ENCODE results near the gene BUB1.
"Not testable (repeated sequence)": the region's sequence is repeated elsewhere in the genome, so short reads cannot be mapped to it uniquely, and the experiment has no call there.

Gene BUB1

DNA sequence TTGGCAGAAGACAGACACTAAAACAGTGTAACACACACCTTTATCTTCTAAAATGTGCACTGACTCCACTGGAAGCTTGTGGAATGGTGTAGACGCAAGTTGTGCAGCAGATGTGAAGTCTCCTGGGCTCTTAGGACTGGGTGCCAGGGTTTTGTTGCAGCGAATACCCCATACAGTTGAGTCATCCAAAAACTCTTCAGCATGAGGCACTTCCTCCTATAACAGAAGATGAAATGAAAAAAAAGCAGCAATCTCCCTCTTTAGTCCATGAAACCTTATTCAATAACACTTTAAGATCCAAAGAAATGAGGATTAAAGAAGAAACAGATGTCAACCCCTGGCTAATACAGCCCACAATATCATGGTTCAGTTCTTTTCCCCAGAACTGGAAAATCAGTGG is 22.2 kb downstream of the BUB1 start:
- no peak for DNase-seq (ENCODE audit: low read depth in 2 of 2)

DNA sequence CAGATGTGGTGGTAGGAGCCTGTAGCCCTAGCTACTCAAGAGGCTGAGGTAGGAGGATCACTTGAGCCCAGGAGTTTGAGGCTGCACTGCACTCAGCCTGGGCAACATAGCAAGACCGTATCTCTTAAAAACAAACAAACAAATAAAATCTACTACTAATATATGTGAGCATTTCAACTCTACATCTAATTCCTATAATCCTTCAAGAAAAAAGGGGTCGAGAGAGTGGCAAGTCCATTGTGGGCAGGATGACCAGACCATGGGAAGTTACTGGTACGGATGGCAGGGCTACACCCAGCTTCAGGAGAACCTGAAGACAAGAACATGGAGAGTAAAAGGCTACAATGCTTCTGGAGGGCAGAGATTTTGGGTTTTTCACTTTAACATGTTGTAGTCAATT is 24.0 kb downstream of the BUB1 start:
- DNase-seq (ENCODE audit: low read depth in 2 of 2), result no peak

DNA sequence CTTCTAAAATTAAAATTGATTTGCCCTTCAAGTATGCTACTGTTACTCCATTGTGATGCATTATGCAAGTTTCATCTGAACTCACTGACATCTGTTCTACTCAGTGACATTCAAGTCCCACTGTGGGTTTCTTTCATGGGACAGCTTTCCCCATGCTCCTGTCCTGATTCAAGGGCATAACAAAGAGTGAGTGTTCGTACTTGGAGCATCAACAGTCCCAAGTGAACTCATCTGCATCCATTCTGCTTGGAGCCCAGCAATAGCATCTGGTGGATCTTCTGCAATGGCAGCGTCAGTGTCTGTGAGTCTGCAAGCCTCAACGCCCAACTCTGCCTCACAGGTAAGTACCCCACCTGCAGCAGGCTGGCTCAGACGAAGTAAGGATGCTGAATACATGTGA is 27.5 kb downstream of the BUB1 start:
- no peak for DNase-seq (ENCODE audit: low read depth in 2 of 2)

DNA sequence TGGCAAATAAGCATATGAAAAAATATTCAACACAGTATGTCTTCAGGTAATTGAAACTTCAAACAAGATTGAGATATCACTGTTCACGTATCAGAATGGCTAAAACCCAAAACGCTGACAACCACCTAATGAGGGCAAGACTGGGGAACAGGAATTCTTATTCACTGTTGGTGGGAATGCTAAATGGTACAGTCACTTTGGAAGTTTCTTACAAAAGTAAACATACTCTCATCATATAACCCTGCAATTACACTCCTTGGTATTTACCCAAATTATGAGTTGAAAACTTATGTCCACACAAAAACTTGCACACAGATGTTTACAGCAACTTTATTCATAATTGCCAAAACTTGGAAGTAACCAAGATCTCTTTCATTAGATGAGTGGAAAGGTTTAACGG is 30.1 kb downstream of the BUB1 start:
- DNase-seq (ENCODE audit: low read depth in 2 of 2), result no peak

DNA sequence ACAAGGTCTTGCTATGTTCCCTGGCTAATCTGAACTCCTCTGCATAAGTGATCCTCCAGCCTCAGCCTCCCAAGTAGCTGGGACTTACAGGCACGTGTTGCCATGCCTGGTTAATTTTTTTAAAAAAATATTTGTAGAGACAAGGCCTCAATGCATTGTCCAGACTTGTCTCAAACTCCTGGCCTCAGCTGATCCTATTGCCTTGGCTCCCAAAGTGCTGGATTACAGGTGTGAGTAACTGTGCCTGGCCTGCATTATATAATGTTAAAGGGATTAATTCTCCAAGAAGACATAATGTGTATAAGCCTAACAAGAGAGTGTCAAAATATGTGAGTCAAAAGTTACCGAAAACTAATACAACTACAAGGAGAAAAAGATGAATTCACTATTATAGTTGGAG is 32.2 kb downstream of the BUB1 start:
- no peak for DNase-seq (ENCODE audit: low read depth in 2 of 2)

DNA sequence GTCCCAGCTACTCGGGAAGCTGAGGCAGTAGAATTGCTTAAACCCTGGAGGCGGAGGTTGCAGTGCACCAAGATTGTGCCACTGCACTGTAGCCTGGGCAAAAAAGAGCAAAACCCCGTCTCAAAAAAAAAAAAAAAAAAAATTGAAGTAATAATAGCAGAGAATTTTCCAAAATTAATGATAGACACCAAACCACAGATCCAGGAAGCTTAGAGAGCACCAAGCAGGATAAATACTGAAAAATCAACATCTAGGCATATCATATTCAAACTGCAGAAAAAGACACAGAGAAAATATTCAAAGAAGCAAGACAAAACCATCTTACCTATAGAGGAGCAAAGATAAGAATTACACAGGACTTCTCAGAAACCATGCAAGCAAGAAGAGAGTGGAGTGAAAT is 33.5 kb downstream of the BUB1 start:
- no peak for DNase-seq (ENCODE audit: low read depth in 2 of 2)

DNA sequence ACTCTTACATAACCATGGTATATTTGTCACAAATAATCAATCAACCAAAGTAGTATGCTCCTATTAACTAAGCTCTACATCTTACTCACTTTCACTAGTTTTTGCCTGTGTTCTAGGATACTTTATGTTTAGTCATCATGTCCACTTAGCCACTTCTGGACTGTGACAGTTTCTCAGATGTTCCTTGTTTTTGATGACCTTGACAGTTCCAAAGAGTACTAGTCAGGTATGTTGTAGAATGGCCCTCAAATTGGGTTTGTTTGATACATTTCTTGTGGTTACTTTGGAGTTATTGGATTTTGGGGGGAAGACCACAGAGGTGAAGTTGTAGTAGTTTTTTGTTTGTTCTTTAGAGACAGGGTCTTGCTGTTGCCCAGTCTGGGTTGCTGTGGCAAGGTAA is 35.5 kb downstream of the BUB1 start:
- DNase-seq (ENCODE audit: low read depth in 2 of 2), result no peak

DNA sequence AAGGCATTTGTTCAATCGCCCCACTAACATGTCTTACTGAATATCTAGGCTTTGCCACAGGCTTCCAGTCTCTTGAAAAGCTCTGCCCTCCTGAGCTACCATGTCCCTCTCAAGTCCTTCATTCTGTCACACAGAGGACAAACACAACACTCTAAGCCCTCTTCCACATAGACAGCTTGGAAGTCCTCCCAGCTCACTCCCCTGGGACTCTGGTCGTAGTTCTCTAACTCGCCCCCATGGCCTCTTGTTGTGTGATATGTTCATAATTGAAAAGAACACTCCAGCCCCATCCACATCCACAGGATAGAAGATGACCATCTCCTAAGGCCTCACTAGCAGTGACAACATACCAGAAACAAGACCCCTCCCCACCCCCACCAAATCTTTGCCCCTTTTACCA is 37.9 kb downstream of the BUB1 start:
- no peak for DNase-seq (ENCODE audit: low read depth in 2 of 2)

DNA sequence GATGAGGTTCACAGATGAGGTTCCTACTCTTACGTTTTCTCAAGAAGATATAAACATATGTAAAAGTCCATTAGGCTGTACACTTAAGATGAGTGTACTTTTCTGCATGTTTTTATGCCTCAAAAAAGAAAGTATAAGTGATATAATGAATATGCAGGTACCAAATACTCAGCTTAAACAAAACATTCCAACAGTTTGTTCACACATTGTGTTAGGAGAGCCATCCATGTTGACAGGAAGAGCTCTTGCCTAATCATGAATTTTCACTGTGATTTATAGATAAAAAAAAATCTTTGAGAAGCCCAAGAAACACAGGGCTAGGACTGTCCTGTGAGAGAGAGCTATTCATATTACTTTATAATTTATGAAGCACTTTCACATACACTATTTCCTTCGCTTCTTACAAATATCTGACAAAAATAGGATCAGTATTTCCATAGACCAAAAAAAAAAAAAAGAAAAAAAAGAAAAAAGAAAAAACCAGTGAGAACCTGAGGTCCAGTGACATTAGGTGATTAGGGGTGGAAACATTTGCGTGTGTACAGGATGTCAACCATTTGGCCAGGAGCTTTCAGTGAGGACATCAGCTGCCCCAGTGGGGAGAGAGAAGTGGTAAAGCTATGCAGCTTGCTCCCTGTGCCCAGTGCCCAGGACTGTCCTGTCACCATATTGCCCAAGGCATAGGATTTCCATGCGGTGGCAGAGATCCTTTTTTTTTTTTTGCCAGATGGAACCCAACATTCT is 38.7 kb downstream of the BUB1 start:
- DNase-seq (ENCODE audit: low read depth in 2 of 2), result no peak

DNA sequence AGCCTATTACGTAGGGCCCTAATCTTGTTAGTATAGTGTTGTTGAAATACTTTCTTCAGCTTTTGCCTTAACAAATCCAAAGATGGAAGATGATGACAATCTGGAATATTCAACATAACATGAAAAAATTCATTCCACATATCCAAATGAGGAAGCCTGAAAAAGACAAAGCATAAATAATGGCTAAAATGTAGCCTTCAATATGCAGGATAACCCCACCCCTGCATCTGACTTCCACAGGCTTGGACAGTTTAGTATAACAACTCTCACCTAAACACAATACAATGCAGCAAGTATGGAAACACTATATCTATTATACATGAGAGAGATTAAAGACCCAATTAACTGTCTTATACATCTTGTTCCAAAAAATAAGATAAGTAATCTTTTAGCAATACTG is 39.9 kb downstream of the BUB1 start:
- no peak for DNase-seq (ENCODE audit: low read depth in 2 of 2)

DNA sequence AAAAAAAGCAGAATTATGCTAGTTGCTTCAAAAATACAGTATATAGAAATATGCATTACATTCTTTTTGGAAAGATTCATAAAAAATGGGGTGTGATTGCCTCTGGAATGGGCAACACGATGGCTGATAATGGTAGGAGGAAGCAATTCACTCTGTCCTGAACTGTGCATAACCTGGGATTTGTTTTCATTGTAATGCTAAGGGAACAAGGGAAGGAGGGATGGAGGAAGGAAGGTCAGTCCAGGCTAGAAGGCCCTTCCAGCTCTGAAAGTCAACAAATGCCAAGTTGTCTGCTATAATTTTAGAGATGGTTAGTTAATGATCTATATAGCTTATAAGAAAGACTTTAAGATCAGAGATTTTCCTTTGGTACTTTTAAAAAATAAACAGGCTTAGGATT is 40.8 kb downstream of the BUB1 start:
- DNase-seq (ENCODE audit: low read depth in 2 of 2), result no peak

DNA sequence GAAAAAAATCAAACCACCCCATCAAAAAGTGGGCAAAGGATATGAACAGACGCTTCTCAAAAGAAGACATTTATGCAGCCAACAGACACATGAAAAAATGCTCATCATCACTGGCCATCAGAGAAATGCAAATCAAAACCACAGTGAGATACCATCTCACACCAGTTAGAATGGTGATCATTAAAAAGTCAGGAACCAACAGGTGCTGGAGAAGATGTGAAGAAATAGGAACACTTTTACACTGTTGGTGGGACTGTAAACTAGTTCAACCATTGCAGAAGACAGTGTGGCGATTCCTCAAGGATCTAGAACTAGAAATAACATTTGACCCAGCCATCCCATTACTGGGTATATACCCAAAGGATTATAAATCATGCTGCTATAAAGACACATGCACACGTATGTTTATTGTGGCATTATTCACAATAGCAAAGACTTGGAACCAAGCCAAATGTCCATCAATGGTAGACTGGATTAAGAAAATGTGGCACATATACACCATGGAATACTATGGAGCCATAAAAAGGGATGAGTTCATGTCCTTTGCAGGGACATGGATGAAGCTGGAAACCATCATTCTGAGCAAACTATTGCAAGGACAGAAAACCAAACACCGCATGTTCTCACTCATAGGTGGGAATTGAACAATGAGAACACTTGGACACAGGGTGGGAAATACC is 41.8 kb downstream of the BUB1 start:
- DNase-seq (ENCODE audit: low read depth in 2 of 2), result not testable (repeated sequence)

DNA sequence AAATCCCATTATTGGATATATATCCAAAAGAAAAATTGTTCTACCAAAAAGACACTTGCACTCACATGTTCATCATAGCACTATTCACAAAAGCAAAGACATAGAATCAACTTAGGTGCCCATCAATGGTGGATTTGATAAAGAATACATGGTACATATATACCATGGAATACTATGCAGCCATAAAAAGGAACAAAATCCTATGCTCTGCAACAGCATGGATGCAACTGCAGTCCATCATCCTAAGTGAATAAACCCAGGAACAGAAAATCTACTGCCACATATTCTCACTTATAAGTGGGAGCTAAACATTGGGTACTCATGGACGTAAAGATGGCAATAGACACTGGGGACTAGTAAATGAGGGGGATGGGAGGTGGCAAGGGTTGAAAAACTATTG is 50.5 kb downstream of the BUB1 start:
- DNase-seq (ENCODE audit: low read depth in 2 of 2), result not testable (repeated sequence)

DNA sequence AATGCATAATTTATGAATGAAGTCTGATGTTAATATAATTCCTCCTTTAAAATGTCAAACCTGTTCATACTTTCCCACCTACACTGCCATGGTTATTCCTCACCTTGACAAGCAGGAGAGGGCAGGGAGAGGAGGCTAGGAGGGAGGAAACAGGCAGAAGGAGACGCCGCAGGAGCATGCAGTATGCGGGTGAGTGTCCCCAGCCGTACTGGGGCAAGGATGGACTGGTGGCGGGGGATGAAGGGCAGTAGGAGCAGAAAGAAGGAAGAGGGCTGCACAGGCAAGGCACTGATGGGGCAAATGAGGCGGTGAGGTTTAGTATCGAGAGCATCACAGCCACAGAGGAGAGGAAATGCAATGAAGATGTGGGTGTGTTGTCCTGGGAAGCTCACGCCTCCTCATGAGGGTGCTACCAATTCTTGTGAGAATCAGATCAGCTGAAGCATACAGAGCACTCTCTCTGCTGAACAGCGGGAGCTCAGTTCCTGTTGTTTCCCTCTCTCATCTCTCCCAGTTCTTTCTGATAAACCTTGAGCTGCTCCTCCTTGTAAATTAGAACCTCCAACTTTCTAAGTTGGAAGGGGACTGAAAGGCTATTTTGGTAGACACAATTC is 58.4 kb downstream of the BUB1 start:
- not testable (repeated sequence) for DNase-seq (ENCODE audit: low read depth in 2 of 2)

DNA sequence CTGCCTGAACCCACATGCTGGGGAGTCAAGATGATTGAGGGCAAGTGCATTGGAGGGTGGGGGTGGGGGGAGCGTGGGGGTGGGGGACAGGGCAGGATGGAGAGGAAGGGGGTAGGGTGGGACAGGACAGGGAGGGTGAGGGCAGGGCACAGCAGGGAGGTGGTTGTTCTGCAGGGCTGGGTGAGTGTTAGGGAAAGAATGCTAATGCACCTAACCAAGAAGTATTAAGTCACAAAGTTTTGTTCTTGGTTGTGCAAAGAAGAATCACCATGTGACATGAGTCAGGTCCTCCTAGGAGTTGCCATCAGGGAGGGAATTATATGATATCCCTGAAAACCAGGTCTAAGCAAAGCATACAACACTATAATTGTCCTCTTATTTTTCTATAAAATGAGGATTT is 63.9 kb downstream of the BUB1 start:
- not testable (repeated sequence) for DNase-seq (ENCODE audit: low read depth in 2 of 2)

DNA sequence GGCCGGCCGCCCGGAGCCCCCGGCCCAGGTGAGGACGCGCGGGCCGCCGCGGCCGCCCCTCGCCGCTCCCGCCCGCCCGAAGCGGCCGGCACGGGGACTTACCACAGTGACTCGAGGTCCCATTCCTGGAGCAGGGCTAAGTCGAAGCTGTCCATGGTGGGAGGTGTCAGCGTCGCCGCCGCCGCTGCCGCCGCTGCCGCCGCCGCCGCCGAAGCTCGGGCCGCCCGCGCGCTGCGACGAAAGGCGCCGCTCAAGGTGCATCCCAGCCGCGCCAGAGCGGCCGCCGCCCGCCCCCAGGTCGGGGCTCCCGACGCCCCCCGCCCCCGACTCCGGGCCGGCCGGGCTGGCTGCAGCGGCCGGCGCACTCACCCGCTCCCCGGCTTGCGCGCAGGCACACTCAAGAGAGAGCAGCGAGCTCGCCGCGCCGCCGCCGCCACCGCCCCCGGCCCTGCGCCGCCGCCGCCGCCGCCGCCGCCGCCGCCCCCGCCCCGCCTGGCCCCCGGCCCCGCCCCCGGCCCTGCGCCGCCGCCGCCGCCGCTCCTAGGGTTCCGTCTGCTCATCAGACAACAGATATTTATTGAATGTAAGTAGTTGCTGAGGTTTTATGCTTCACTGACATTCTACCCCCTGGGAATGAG is 67.1 kb downstream of the BUB1 start:
- peak in 1 of 2 donors; percentile 1 for DNase-seq (ENCODE audit: low read depth in 2 of 2)

DNA sequence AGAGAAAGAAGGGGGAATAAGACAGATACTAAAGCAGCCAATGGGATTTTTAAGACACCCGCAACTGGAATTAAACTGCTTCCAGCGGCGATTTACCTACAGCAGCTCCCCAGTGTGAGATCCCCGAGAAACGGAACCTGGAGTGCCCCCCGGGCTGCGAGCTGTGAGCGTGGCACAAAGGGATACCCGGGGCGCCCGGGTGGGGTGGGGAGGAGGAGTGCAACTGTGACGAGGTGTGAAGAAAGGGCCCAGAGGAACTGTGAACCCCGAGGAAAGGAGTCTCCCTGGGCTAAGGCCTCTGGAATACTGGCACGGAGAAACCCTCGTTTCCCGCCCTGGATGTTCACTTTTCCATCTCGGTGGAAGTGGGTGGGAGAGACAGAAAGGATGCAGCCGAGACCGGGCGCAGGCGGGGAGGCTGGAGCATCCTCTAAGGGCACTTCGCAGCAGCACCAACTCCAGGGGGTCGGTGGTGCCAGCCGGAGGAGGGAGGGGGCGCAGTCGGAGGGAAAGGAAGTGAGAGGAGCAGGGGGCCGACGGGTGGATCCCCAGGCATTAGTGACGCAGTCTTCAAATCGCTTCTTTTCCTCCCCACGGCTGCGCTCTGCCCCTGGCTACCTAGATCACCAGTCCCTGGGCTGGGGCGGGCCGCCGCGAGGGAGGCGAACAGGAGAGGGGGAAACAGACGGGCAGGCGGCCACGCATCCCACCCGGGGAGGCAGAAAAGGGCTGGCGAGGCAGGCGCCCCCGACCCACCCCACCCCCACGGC is 67.8 kb downstream of the BUB1 start:
- DNase-seq (ENCODE audit: low read depth in 2 of 2), result not testable (repeated sequence)

DNA sequence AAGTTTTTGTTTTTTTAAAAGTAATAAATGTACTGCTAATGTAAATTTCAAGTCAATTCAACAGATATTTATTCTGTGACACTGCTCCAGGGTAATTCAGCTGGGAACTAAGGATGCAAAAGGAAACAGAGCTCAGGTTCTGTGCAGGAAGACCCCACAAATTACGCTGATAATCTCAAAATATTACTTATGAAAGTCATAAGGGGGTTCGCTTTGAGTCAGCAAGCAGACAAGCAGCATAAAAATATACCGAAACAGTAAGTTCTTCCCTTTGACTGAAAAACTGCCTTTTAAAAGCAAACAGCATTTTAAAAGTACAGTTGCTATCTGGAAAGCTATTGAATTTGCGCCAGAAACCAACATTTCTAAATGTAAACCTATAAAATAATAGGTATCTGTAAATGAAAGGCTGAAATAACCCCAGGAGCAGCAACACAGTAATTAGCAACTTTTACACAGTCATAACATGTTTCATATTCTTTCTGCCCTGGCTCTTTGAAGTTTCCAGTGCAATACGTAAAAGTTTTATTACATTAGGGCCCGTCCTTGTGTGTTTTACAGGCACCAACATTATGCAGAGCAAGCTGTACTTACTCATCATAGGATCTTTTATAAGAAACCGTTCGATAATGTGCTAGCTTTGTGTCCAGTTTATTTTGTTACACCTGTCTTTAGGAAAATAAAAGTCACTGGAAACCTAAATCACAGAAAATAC is 68.9 kb downstream of the BUB1 start:
- DNase-seq (ENCODE audit: low read depth in 2 of 2), result not testable (repeated sequence)

DNA sequence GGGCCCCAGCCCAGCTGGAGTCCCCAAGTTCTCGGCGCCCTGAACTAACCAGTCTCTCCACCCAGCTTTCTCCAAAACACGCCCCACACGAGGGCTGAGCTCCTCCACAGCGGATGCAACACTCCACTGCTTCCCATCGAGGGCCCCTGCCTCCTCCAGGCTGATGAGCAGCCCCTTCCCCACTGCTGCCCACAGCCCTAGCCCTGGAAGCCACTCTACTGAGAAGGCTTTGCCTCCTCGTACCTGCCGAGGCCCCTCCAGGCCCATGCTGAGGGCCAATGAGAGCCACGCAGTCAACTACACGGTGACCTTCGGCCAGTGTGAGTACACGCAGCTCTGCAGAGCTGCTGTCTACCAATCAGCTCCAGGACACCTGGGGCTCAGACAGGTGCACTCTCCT is 72.8 kb downstream of the BUB1 start:
- DNase-seq (ENCODE audit: low read depth in 2 of 2), result not testable (repeated sequence)

DNA sequence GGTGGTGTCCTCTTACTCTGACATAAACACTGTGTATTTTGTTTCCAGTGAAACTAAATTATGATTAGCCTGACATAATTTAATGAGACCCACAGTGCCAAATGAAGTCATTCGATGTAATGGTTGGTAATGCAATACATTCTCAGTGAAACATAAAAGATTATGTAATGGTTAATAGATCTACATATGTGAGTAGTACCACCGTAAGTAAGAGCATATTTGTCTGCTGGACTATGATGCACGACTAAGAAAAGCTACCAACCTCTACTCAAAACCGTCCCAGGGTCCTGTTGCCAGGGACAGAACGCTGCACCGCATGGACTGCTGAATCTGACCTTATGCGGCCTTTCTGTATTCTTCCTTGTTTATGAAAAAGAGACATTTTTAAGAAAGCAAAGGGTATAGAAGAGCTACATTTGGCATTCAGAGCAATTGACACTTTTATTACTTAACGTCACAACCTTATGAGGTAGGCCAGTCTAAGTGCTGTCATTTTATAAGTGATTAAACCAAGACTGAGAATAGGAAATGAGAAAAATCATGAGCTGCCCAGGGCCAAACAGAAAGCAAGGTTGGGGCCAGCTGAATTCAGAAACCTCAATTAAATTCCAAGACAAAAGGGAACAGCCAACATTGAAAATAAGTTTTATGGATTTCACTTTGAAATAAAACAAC is 73.8 kb downstream of the BUB1 start:
- not testable (repeated sequence) for DNase-seq (ENCODE audit: low read depth in 2 of 2)

DNA sequence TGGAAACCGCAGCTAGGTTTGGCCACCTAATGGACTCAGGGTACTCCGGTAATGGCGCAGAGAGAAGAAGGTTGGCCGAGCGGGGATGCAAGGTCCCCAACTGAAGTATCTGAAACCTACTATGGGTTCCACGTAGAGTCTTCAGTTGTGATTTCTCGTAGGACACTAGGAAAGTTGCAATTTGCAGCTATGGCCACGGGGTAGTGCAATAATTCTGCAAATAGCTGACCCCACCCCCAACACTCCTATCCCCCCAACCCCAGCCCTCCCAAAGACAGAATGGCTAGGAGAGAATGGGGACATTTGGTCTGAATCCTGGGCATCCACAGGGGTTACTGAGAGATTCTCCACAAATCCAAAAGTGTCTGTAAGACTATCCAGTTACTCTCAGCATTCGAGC is 75.7 kb downstream of the BUB1 start:
- not testable (repeated sequence) for DNase-seq (ENCODE audit: low read depth in 2 of 2)
